ENCODE data around the gene ANO8. TPM values are rescaled to one million over a fixed set of nuclear protein-coding genes. Genes with fewer than 3 reads are reported as not detected.

The ANO8 gene
- total and polyA plus RNA-seq, 2 of the 13 experiments (the other 11 are each of a cell fraction or from before 2014, with no cell fraction given), result 1.8 to 3.5 TPM

DNA sequence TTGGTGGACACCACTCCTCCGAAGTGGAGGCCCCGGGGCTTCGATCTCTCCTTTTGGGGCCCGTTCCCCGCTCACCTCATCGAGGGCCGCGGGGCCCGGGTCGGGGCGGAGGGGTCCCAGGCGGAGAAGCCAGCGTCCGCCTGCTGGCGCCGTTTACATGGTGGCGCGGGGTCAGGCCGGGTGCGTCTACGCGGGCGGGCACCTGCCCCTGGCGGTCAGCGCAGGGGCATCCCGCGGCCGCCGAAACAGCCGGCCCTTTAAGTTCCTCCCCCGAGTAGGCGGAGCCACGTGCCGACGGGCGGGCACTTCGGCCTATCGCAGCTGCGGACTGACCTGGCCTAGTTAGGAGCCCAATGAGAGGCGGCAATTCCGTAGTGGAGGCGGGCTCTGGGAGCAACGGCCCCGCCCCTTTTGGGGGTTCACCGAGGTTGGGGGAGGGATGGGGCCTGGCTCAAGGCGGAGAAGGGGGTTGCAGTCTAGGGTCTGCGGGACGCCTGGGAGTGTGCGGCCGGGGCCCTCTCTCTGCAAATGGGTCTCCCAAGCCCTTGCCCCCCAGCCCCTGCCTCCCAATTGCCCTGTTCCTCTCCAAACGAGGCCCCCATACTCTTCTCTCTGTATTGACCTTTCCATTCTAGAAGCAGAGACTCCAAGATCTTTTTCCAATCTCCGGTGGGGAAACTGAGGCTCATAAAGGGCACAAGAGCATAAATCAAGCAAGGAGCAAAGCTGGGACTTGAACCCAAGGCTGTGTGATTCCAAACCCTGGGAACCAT lies 31.3 kb downstream of the ANO8 start, which contains the start of gene ABHD8 (continued):
- TF ChIP-seq, protein P1, sequence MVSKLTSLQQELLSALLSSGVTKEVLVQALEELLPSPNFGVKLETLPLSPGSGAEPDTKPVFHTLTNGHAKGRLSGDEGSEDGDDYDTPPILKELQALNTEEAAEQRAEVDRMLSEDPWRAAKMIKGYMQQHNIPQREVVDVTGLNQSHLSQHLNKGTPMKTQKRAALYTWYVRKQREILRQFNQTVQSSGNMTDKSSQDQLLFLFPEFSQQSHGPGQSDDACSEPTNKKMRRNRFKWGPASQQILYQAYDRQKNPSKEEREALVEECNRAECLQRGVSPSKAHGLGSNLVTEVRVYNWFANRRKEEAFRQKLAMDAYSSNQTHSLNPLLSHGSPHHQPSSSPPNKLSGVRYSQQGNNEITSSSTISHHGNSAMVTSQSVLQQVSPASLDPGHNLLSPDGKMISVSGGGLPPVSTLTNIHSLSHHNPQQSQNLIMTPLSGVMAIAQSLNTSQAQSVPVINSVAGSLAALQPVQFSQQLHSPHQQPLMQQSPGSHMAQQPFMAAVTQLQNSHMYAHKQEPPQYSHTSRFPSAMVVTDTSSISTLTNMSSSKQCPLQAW (CRISPR knock-in tag; IDR thresholded peaks at IDR 0.05), result no peak
- no peak for TF ChIP-seq MED8 (CRISPR knock-in tag; IDR thresholded peaks at IDR 0.05; ENCODE audit: insufficient replicate concordance)
- TF ChIP-seq NR2F1 (CRISPR knock-in tag; IDR thresholded peaks at IDR 0.05), result peak; percentile 26 to 69; a peak in 2 of 4 replicates
- TF ChIP-seq GTF2F1 (IDR thresholded peaks at IDR 0.05; ENCODE audit: low read length), result no peak
- peak; percentile 71 for TF ChIP-seq ZBTB7B (CRISPR knock-in tag; IDR thresholded peaks at IDR 0.05)
- 0 out of 2 replicates have a peak, but pooled peaks have one; percentile 51 for TF ChIP-seq ZNF232 (CRISPR knock-in tag; IDR thresholded peaks at IDR 0.05; ENCODE audit: borderline replicate concordance)
- TF ChIP-seq ZC3H4 (CRISPR knock-in tag; IDR thresholded peaks at IDR 0.05; ENCODE audit: borderline replicate concordance), result no peak
- TF ChIP-seq KMT2A (CRISPR knock-in tag; IDR thresholded peaks at IDR 0.05), result peak; percentile 40; the same call in 1 of the 2 replicates
- no peak for TF ChIP-seq ZNF530 (CRISPR knock-in tag; IDR thresholded peaks at IDR 0.05; ENCODE audit: low read depth)
- TF ChIP-seq FLYWCH1 (CRISPR knock-in tag; IDR thresholded peaks at IDR 0.05), result no peak
- TF ChIP-seq ARNT2 (CRISPR knock-in tag; IDR thresholded peaks at IDR 0.05; ENCODE audit: low read depth), result peak; percentile 33; the same call in 1 of the 2 replicates
- TF ChIP-seq MEIS1 (CRISPR knock-in tag; IDR thresholded peaks at IDR 0.05; ENCODE audit: borderline replicate concordance), result no peak
- peak; percentile 15 for TF ChIP-seq ZNF781 (CRISPR knock-in tag; IDR thresholded peaks at IDR 0.05; ENCODE audit: borderline replicate concordance, not compliant biosample characterization)
- no peak for TF ChIP-seq MAF1 (CRISPR knock-in tag; IDR thresholded peaks at IDR 0.05; ENCODE audit: borderline replicate concordance)
- TF ChIP-seq, protein P2, sequence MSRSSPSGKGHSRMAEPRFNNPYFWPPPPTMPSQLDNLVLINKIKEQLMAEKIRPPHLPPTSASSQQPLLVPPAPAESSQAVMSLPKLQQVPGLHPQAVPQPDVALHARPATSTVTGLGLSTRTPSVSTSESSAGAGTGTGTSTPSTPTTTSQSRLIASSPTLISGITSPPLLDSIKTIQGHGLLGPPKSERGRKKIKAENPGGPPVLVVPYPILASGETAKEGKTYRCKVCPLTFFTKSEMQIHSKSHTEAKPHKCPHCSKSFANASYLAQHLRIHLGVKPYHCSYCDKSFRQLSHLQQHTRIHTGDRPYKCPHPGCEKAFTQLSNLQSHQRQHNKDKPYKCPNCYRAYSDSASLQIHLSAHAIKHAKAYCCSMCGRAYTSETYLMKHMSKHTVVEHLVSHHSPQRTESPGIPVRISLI (CRISPR knock-in tag; IDR thresholded peaks at IDR 0.05; ENCODE audit: borderline replicate concordance), result no peak
- TF ChIP-seq ZNF3 (CRISPR knock-in tag; IDR thresholded peaks at IDR 0.05), result no peak
- TF ChIP-seq ZNF253 (CRISPR knock-in tag; IDR thresholded peaks at IDR 0.05; ENCODE audit: borderline replicate concordance), result no peak
- TF ChIP-seq, protein P3, sequence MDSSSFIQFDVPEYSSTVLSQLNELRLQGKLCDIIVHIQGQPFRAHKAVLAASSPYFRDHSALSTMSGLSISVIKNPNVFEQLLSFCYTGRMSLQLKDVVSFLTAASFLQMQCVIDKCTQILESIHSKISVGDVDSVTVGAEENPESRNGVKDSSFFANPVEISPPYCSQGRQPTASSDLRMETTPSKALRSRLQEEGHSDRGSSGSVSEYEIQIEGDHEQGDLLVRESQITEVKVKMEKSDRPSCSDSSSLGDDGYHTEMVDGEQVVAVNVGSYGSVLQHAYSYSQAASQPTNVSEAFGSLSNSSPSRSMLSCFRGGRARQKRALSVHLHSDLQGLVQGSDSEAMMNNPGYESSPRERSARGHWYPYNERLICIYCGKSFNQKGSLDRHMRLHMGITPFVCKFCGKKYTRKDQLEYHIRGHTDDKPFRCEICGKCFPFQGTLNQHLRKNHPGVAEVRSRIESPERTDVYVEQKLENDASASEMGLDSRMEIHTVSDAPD (CRISPR knock-in tag; IDR thresholded peaks at IDR 0.05), result no peak
- TF ChIP-seq BHLHE40 (IDR thresholded peaks at IDR 0.05; ENCODE audit: low read length), result peak; percentile 49; the same call in 1 of the 2 replicates
- TF ChIP-seq CBX2 (IDR thresholded peaks at IDR 0.05; ENCODE audit: low read depth, low read length), result no peak
- no peak for TF ChIP-seq CBX2 (CRISPR knock-in tag; IDR thresholded peaks at IDR 0.05; ENCODE audit: low read depth)
- TF ChIP-seq RBM22 (optimal IDR thresholded peaks at IDR 0.05; ENCODE audit: low read length), result no peak
- TF ChIP-seq AHR (CRISPR knock-in tag; IDR thresholded peaks at IDR 0.05), result no peak
- no peak for TF ChIP-seq ZNF562 (CRISPR knock-in tag; IDR thresholded peaks at IDR 0.05; ENCODE audit: borderline replicate concordance)
- no peak for TF ChIP-seq FOXM1 (CRISPR knock-in tag; IDR thresholded peaks at IDR 0.05)
- TF ChIP-seq, protein P4, sequence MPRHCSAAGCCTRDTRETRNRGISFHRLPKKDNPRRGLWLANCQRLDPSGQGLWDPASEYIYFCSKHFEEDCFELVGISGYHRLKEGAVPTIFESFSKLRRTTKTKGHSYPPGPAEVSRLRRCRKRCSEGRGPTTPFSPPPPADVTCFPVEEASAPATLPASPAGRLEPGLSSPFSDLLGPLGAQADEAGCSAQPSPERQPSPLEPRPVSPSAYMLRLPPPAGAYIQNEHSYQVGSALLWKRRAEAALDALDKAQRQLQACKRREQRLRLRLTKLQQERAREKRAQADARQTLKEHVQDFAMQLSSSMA (CRISPR knock-in tag; IDR thresholded peaks at IDR 0.05), result peak; percentile 36; the same call in 1 of the 2 replicates
